ENCODE data around the gene SLC12A7.
"Not testable (repeated sequence)": the region's sequence is repeated elsewhere in the genome, so short reads cannot be mapped to it uniquely, and the experiment has no call there.

SLC12A7 gene

DNA sequence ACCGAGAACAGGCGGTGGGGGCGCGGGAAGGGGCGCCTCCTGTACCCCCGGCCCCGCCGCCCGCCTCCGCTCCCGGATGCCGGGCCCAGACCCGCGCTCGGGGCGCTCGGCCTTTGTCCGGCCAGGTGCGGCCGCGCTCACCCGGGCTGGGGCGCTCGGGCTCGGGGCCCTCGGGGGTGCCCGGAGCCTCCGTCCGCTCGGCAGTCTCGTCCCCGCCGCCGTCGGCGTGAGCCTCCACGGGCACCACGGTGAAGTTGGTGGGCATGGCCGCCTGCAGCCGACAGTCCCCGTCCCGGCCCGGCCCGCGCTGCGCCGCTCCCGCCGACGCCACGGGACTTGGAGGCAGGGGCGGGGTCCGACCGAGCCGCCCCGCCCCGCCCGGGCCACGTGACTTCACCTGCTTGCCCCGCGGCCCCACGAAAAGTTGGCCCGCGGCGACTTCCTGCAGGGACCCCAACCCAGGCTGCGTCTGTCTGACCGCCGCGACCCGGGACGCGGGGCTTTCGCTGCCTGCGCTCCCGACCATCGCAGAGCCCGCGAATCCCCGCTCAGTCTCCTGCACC, at the start of gene SLC12A7:
Gene SLC12A7, minus strand, starts transcription at position 337 of the 563 bp plus-strand sequence. Its CDS starts 72 bp downstream, at position 265.
- no peak for DNase-seq

DNA sequence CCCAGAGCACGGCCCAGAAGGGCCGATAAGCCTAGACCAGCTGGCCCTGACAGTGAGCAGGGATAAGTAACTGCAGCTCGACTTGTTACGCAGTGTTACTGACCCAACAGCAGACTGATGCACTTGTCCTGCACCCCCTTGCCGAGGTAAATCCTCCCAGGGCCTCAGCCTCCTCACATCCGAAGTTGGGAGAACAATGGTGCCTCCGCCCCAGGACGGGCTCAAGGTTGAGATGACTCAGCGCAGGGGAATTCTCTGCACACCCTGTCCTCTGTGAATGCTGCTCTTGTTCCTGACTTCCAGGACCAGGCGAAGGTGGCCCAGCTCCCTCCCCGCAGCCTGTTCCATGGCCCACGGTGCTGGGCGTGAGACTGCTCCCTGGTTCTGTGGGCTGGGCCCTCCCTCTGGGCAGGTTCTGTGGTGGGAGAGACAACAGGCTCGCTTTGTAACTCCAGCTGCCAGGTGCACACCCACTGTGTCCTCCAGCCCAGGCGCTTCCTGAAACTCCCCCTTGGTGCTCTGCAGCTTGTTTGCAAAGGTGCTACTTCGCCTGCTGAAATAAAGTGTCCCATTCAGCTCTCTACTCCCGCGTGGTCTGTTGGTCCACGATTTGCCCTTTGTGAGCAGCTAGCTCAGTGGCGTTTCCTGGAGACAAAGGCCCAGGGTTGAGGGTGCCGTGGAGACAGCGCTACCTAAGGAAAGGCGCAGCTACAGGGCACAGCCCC, 49.4 kb upstream of the SLC12A7 start:
- no peak for DNase-seq

DNA sequence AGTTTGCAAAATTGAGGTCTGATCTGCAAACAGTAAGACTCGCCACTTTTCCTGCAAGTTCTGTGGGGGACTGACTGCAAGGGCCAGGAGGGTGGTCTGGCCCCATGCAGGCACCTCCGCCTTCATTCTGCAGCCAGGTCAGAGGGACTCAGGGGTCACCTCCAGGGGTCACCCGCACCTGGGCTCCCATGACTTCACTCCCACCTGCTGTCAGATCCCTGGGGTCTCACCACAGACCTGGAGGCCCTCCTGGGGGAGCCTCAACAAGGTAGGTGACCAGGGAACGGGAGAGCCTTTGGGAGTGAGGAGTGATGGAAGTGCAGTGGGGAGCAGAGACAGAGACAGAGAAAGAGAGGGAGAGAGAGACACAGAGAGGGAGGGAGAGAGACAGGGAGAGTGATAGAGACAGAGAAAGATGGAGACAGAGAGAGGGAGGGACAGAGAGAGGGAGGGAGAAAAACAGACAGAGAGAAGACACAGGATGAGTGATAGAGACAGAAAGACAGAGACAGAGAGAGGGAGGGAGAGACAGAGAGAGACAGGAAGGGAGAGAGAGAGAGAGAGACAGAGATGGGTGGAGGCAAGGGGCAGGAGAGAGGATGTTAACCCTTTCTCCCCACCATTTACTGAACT, 48.0 kb upstream of the SLC12A7 start:
- DNase-seq, result no peak

DNA sequence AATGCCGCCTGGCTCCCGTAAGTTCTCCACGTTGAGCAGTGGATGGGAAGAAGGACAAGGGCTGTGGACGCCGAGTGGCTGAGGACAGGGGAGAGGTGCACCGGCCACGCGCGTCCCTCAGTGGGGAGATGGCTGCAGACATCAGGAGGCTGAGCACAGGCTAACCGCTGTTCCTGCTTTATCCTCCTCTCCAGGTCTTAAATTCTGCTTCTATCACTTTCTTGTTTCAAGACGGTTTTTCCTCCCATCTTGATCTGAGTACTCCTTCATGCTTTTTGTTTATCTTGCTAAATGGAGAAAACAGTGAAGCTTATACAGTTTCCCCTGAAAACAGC, 47.4 kb upstream of the SLC12A7 start:
- DNase-seq, result no peak

DNA sequence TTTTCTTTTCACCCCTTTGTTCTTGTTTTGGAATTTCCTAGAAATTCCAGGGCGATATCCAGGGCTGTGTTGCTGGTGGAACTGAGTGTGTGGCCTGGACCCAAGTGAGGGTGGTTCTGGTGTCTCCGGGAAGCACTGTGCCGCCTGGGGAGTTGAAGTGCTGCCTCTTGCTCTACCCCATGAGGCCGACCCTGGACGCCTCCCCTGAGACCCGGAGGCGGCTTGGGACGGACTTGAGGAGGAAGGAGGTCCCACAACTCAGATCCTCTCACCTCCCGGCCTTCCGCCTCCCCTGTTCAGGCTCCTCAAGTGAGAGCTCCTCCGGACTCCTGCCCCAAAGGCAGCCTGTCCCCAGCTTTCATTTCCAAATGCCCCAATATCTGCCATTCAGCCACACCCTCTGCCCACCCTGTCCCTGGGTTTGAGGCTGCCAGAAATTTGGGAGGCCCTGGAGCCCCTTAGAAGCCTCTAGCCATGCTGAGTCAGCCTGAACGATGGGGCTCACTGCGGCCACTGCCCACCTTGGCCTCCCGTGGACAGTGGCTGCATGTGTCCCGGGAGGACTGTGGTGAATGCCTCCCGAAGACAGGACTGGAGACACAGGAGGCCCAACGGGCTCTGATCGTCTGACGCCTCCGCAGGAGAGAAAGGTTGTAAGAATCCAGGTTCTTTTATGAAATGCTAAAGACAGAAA, 46.9 kb upstream of the SLC12A7 start:
- DNase-seq, result no peak

DNA sequence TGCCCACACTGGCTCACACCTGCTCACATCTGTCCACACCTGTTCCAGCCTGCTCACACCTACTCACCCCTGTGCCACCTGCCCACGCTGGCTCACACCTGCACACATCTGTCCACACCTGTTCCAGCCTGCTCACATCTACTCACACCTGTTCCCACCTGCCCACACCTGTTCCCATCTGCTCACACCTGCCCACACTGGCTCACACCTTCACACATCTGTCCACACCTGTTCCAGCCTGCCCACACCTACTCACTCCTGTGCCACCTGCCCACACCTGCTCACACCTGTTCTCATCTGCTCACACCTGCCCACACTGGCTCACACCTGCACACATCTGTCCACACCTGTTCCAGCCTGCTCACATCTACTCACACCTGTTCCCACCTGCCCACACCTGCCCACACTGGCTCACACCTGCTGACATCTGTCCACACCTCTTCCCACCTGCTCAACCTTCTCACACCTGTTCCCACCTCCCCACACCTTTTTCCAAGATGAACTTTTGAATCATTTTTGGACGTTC, 45.7 kb upstream of the SLC12A7 start:
- DNase-seq, result not testable (repeated sequence)

DNA sequence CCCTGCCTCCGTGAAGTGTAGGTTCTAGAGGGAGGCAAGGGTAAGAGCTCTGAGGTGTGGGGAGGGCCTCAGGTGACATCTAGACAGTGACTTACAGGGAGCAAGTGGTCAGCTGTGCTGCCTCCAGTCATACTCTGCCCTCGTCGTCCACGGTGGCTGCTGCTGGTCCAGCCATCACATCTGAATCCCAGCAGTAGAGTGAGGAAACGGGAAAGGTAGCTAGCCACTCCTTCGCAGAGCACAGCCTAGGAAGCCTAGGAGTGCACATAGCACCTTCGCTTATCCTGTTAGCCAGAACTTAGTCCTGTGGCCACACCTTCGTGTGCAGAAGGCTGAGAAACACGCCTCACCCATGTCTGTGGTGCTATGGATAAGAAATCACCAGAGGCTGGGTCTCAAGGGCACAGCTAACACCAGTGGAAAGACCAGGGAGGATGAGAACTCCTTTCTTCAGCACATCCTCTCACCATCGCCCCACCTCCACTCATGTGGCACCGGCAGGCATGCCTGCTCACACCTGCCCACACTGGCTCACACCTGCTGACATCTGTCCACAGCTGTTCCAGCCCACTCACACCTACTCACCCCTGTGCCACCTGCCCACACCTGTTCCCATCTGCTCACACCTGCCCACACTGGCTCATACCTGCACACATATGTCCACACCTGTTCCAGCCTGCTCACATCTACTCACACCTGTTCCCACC, 45.0 kb upstream of the SLC12A7 start:
- DNase-seq, result no peak

DNA sequence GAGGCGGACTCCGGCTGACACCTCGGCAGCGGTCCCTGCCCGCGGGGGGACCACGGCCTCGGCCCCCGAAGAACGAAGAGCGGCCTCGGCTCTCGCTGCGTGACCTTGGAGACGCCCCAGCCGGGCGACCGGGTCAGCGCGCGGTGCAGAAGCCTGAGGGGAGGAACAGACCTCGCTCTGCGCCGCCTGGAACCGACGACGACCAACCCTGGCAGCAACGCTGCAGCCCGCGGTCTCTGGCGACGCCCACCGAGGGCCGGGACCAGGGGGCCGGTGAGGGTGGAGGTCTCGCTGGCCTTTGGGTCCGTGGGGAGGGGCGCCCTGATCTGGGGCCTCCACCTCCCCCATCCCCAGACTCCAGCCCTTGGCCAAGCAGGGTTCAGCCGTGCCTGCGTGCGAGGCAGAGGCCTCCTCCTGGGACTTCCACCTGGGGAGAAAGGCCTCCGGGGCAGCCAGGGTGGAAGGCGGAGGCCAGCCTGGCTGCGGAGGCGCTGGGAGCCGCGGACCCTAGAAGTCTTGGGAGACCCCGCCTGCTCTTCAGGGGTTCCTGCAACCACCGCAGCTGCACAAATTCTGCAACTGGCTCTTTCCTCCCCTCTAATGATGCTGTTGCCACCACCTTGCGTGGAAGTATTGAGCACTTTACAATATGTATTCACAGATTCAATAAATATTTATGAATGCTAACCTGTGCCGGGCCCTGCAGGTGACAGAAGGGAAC, 44.3 kb upstream of the SLC12A7 start:
- DNase-seq, result no peak

DNA sequence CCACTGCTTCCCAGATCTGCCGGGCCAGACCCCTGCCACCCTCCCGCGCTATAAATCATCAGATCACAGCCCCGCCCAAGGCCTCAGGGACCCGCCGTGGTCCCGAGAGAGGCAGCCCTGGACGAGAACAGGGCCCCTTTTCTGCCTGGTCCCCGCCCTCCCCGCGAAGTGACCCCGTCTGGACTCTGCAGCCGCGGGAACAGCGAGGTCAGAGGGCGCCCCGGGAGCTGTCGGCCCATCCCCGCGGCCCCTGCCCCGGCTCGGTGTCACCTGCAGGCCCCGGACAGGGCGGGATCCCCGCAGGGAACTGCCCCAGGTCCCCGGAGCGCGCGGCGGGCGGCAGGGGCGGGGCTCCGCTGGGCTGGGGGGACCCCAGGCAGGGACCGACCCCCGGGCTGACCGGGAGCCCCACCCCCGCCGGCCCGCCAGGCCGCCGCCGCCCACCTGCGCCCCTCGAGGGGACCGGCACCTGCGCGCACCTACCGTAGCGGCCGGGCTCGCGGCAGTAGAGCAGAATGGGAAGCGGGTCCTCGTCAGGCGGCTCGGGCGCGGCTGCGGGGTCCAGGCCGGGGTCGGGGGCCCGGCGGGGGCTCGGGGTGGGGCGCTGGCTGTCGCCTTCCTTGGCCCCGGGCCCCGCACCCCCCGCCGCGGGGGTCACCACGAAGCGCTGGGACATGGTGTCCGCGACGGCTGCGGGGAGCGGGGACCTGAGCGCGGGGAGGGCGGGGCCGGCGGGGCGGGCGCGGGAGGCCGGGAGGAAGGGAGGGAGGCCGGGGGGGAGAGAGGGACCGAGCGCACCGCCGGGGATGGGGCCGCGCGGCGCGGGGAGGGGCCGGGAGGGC, 43.5 kb upstream of the SLC12A7 start:
- DNase-seq, result no peak

DNA sequence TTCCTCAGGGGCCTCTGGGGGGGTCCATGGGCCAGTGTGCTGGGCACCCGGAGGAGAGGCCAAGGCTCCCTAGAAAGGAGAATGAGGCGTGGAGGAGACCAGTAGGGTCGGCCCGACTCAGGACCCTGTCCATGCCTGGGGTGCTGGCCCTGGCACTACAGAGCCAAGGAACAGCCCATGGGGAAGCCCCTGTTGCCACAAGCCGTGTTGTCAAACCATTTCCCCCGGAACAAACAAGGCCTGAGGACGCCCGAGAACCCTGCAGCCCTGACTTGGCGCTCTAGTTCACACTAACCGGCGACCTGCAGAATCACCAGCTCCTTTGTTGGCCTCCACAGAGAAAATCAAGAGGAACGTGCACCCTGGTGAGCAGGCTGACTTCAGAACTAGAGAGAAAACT, 41.6 kb upstream of the SLC12A7 start:
- DNase-seq, result no peak

DNA sequence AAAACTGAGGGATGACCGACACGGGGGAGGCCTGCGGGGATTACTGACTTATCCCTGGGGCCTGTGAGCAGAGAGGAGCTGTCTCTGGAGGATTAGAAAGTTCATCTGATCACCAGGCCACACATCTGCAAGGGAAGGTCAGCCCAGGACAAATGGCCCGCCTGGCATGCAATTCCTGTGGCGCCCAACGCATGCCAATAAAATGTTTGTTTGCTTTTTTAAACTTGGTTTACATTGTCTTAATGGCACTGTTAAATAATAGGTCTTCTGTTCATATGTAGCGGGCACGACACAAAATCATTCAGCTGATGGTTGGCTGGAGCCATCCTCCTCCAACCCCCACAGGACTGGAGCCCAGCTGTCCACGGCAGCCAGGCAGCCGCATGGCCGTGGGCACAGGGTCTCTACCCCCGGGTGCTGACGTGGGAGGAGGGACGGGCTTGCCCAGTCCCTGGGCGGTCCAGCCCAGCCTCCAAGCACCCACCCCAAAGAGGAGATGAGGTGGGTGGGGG, 41.0 kb upstream of the SLC12A7 start:
- no peak for DNase-seq

DNA sequence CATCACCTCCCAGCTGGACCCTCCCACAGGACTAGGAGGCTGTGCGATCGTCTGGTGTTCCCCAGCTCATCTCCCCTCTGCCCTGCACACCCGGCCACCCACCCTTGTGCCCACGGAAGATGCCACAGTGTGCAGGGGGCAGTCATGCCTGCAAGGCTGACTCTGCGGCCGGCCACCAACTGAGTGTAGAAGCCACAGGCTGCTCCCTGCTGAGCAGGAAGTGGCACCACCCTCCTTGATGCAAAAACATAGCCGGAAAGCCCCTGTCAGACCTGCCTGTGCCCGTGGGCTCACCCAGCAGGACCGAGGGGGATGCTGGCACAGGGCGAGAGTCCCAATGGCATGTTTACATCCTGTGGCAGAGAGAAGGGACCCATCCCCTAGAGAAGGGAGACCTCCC, 40.3 kb upstream of the SLC12A7 start:
- DNase-seq, result no peak

DNA sequence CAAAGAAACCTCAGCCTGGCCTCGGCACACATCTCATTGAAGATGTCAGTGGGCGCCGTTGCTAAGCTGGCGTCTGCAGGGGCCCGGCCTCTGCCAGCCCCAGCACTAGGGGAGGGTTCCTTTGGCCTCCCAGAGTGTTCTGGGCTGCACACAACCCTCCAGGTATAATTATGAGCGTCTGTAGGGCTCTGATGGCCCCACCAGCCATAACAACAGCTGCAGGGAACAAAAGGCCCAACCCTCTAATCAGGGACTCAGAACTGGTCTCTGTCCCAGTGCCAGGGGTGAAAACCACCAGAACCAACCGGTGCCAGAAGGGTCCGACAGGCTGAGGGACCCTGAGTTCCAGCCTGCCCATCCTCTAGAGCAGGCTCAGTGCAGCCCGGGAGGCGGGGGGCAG, 39.5 kb upstream of the SLC12A7 start:
- DNase-seq, result no peak

DNA sequence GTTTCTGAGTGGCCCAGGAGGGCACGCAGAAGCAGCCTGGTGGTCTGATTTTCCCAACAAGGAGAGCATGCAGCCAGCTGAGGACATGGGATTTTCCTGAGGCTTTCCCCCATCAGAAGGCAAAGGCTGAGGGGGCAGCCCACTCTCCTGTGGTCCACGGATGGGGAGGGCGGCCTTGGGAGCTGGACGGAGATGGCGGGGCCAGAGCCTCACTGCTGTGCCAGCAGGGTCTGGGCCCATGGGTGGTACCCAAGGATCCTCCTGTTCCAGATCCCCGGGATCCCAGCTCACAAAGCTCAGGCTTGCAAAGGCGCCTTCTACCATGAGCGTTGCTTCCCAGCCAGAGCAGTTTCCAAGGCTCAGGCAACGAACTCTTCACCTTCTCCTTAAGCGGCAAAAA, 39.0 kb upstream of the SLC12A7 start:
- no peak for DNase-seq

DNA sequence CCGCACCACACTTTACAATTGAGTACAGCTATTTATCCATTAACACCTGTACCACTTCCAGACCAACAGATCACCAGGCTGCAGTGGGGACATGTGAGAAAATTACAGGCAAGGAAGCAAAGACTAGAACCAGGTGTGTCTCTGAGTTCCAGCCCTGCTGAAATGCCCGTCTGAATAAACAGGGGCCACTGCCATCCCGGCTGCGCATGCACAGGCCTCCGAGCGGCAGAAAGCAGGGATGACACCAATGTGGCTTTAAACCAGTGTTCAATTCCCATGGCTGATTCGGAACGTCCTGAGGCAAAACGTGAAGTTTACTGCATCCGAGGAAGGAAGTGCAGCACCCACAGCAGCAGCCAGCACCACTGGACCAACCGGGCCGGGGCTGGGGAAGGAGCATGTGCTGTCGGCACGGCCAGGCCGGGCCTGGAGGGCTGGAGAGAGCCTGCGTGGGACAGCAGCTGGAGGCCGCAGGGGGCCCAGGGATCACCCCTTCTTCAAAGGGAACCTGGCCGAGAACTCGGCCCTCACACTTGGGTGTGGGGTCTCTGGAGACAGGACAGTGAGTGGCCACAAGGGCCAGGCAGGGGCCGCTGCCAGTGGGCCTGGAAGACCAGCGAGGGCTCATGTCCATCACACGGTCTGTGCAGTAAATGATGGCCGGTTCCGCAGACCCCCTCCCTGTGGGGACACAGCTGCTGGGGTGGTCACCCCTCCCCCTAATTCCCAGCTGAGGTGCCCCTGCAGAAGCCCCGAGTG, 33.0 kb upstream of the SLC12A7 start:
- DNase-seq, result no peak

DNA sequence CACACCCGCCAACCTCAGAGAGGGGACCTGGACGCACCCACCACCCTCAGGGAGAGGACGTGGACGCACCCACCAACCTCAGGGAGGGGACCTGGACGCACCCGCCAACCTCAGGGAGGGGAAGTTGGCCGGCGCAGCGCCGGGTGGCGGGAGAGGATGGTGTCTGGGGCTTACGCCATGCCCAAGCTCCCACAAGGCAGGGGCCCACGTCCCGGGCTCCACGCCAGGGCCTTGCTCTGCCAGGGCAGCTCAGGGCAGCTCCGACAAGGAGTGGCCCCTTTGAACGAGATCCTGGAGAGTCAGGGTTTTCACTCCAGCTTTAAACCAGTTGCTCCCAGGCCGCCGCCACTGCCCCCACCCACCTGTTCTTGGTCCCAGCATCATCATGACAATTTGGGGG, 32.2 kb upstream of the SLC12A7 start:
- no peak for DNase-seq

DNA sequence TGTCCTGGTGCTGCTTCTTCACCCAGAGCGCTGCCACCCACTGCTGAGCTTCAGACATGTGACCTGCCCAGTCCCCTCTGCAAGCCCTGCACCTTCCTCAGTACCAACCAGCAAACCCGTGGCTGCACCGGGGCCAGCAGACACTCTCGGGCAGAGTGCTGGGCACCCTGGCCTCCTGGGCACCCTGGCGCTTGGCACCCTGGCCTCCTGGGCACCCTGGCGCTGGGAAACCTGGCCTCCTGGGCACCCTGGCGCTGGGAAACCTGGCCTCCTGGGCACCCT, 31.7 kb upstream of the SLC12A7 start:
- no peak for DNase-seq

DNA sequence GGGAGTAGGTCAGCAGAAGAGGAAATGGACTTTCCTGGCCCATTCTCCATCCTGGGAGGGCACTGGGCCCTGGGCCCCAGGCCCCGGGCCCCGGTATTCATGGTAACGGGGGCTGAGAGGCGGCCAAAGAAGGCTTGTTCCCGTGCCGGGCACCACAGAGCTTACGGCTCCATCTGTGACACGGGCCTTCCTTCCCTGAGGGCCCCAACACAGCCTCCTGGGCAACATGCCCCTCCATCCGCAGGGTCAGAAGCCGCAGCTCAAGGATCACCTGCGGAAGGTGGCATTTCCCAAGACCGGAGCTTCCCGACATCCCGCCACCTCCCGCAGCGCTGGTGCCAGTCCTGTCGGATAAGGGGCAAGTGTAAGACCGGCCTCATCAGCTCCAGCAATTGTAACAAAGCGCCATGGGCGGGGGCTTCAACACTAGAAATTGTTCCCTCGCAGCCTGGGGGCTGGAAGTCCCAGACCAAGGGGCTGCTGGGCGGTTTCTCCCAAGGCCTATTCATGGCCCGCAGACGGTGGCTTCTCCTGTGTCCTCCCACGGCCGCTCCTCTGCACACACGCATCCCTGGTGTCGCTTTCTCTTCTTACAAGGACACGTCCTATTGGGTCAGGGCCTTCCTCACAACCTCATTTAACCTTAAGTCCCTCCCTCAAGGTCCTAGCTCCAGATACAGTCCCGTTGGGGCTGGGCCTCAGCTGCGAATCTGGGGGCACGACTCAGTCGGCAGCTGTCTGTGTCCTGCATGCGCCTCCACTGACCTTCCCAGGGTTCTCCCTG, 31.2 kb upstream of the SLC12A7 start:
- no peak for DNase-seq

DNA sequence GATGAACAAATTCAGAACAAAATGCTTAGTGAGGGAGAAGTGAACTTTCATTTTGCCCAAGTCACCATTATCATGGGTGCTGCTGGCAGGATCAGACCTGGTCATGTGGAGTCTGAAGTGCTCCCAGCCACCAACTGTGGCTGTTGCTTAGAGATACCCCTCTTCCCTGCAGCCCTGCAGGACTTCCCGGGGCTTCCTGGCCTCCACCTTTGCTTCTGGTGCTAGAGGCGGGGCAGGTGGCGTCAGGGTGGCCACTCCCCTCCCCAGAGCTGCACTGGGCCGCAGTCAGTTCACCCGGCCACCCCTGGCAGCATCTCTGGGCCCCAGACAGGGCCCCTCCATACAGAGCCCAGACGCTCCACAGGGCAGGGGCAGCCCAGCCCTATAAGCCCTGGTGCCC, 30.0 kb upstream of the SLC12A7 start:
- no peak for DNase-seq

DNA sequence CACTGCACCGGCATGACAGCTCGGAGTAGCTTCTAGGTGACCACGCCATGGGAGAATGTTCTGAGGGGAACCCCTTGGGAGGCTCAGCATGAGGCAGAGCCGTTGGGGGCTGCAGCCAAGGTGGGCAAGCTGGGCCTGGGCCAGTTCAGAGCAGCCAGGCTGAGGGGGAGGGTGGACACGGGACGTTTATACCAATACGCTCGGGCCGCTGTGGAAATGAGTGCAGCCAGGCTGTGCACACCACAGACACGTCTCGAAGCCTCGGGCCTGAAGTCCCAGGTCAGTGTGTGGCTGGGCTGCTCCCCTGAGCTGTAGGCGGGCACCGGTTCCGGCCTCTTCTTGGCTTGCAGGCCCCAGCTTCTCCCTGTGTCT, 28.9 kb upstream of the SLC12A7 start:
- DNase-seq, result no peak
